ENCODE results near the gene PYCARD.
"Not testable (repeated sequence)": the region's sequence is repeated elsewhere in the genome, so short reads cannot be mapped to it uniquely, and the experiment has no call there.

Gene PYCARD
- 6.6 to 10.0 (median 7.9) reads per million in 3 donors for total RNA-seq

GRCh38 chr16:31202414-31203375, at the start of gene PYCARD:
Gene PYCARD, minus strand, starts transcription at chr16:31202760. Its CDS starts 70 bp downstream, at chr16:31202690.
- H3K9me3 ChIP-seq (ENCODE audit: control insufficient read depth, low read length), result no peaks in the 10 kb centered on the region
- peak within 1 kb of the TSS; percentile 53 for H3K27ac ChIP-seq (ENCODE audit: insufficient read depth, low read length, poor library complexity, severe bottlenecking)
- H3K27me3 ChIP-seq (replicated peaks; ENCODE audit: control insufficient read depth, insufficient read depth, low read length, poor library complexity, severe bottlenecking), result no peaks in the 10 kb centered on the region
- H3K4me1 ChIP-seq (ENCODE audit: control insufficient read depth, insufficient read depth, low read length, poor library complexity, severe bottlenecking), result peaks cover 34% of the 10 kb centered on the region
- peak in 2 of 3 donors; percentile 18 to 20 for DNase-seq
- peak within 1 kb of the TSS; percentile 87 for H3K4me3 ChIP-seq (ENCODE audit: insufficient read depth, low read depth, low read length, poor library complexity, severe bottlenecking)
- no peaks in the 10 kb centered on the region for H3K36me3 ChIP-seq (ENCODE audit: control insufficient read depth, insufficient read depth, low read length)

GRCh38 chr16:31251435-31251834, 48.9 kb upstream of the PYCARD start:
- peaks cover 6% of the 10 kb centered on the region for H3K4me1 ChIP-seq (ENCODE audit: control insufficient read depth, insufficient read depth, low read length, poor library complexity, severe bottlenecking)
- no peak for DNase-seq

GRCh38 chr16:31250782-31251384, 48.3 kb upstream of the PYCARD start:
- H3K27ac ChIP-seq (ENCODE audit: insufficient read depth, low read length, poor library complexity, severe bottlenecking), result no peak overlapping the region
- no peaks in the 10 kb centered on the region for H3K9me3 ChIP-seq (ENCODE audit: control insufficient read depth, low read length)
- no peak overlapping the region for H3K4me3 ChIP-seq (ENCODE audit: insufficient read depth, low read depth, low read length, poor library complexity, severe bottlenecking)
- H3K36me3 ChIP-seq (ENCODE audit: control insufficient read depth, insufficient read depth, low read length), result no peaks in the 10 kb centered on the region
- no peaks in the 10 kb centered on the region for H3K27me3 ChIP-seq (replicated peaks; ENCODE audit: control insufficient read depth, insufficient read depth, low read length, poor library complexity, severe bottlenecking)
- no peak for DNase-seq
- H3K4me1 ChIP-seq (ENCODE audit: control insufficient read depth, insufficient read depth, low read length, poor library complexity, severe bottlenecking), result peaks cover 6% of the 10 kb centered on the region

More at GRCh38 chr16:31251435-31251834, 48.9 kb upstream of the PYCARD start:
- H3K9me3 ChIP-seq (ENCODE audit: control insufficient read depth, low read length), result no peaks in the 10 kb centered on the region
- H3K4me3 ChIP-seq (ENCODE audit: insufficient read depth, low read depth, low read length, poor library complexity, severe bottlenecking), result no peak overlapping the region
- no peaks in the 10 kb centered on the region for H3K36me3 ChIP-seq (ENCODE audit: control insufficient read depth, insufficient read depth, low read length)
- H3K27me3 ChIP-seq (replicated peaks; ENCODE audit: control insufficient read depth, insufficient read depth, low read length, poor library complexity, severe bottlenecking), result no peaks in the 10 kb centered on the region
- H3K27ac ChIP-seq (ENCODE audit: insufficient read depth, low read length, poor library complexity, severe bottlenecking), result no peak overlapping the region

GRCh38 chr16:31248344-31248743, 45.8 kb upstream of the PYCARD start:
- Histone ChIP-seq H3K27ac (ENCODE audit: insufficient read depth, low read length, poor library complexity, severe bottlenecking) (no peak overlapping the region), H3K36me3 (ENCODE audit: control insufficient read depth, insufficient read depth, low read length) (no peaks in the 10 kb centered on the region), H3K4me3 (ENCODE audit: insufficient read depth, low read depth, low read length, poor library complexity, severe bottlenecking) (no peak overlapping the region), H3K4me1 (ENCODE audit: control insufficient read depth, insufficient read depth, low read length, poor library complexity, severe bottlenecking) (peaks cover 6% of the 10 kb centered on the region), H3K9me3 (ENCODE audit: control insufficient read depth, low read length) (no peaks in the 10 kb centered on the region), H3K27me3 (replicated peaks; ENCODE audit: control insufficient read depth, insufficient read depth, low read length, poor library complexity, severe bottlenecking) (no peaks in the 10 kb centered on the region)
- no peak for DNase-seq

DNA sequence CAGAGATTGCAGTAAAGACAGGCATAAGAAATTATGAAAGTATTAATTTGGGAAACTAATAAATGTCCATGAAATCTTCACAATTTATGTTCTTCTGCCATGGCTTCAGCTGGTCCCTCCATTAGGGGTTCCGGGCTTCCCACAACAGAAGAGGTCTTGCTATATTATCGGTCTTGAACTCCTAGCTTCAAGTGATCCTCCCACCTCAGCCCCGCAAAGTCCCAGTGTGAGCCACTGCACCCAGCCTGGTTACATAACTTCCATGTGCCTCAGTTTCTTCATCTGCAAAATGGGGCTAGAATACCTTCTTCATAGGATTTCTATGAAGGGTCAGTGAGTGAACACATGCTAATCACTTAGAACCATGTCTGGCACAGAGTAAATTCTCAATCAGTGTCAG, 43.7 kb upstream of the PYCARD start:
- no peaks in the 10 kb centered on the region for H3K27me3 ChIP-seq (replicated peaks; ENCODE audit: control insufficient read depth, insufficient read depth, low read length, poor library complexity, severe bottlenecking)
- no peak overlapping the region for H3K4me3 ChIP-seq (ENCODE audit: insufficient read depth, low read depth, low read length, poor library complexity, severe bottlenecking)
- peaks cover 6% of the 10 kb centered on the region for H3K4me1 ChIP-seq (ENCODE audit: control insufficient read depth, insufficient read depth, low read length, poor library complexity, severe bottlenecking)
- no peak overlapping the region for H3K27ac ChIP-seq (ENCODE audit: insufficient read depth, low read length, poor library complexity, severe bottlenecking)
- H3K36me3 ChIP-seq (ENCODE audit: control insufficient read depth, insufficient read depth, low read length), result no peaks in the 10 kb centered on the region
- H3K9me3 ChIP-seq (ENCODE audit: control insufficient read depth, low read length), result no peaks in the 10 kb centered on the region
- DNase-seq, result no peak

- not testable (repeated sequence) for H3K4me1 ChIP-seq (ENCODE audit: control insufficient read depth, insufficient read depth, low read length, poor library complexity, severe bottlenecking); H3K4me3 ChIP-seq (ENCODE audit: insufficient read depth, low read depth, low read length, poor library complexity, severe bottlenecking); H3K36me3 ChIP-seq (ENCODE audit: control insufficient read depth, insufficient read depth, low read length); H3K27me3 ChIP-seq (replicated peaks; ENCODE audit: control insufficient read depth, insufficient read depth, low read length, poor library complexity, severe bottlenecking); DNase-seq; H3K9me3 ChIP-seq (ENCODE audit: control insufficient read depth, low read length); H3K27ac ChIP-seq (ENCODE audit: insufficient read depth, low read length, poor library complexity, severe bottlenecking)
These were observed 43.0 kb upstream of the PYCARD start for GRCh38 chr16:31245598-31245997.

DNA sequence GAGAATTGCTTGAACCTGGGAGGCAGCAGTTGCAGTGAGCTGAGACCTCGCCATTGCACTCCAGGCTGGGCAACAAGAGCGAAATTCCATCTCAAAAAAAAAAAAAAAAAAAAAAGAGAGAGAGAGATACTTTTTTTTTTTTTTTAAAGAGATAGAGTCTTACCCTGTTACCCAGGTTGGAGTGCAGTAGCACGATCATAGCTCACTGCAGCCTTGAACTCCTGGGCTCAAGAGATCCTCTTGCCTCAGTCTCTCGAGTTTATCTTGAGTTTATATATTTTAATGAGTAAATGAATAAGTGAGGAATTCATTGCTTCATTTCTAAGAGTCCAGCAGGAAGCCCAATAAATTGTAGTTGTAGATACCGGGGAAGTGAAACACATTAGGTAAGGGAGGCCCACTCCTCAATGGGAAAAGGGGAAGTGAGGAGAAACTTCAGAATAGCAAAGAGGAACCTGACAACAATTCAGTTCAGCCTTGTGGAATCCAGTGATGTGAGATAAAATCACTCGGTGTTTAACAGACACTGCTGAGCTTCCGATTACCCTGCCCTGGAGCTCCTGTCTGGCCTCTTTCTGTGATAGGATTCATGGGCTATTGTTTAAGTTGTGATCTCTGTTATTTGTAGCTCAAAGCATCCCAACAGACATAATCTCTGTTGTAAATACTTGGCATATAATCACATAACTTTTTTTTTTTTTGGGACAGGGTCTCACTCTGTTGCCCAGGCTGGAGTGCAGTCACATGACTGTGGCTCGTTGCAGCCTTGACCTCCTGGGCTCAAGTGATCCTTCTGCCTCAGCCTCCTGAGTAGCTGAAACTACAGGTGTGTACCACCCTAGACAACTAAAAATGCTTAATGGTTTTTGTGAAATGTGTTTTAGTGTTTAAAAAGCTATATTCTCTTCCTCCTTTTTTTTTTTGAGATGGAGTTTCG, 41.4 kb upstream of the PYCARD start:
- Histone ChIP-seq H3K4me1 (ENCODE audit: control insufficient read depth, insufficient read depth, low read length, poor library complexity, severe bottlenecking) (no peaks in the 10 kb centered on the region), H3K27me3 (replicated peaks; ENCODE audit: control insufficient read depth, insufficient read depth, low read length, poor library complexity, severe bottlenecking) (no peaks in the 10 kb centered on the region), H3K4me3 (ENCODE audit: insufficient read depth, low read depth, low read length, poor library complexity, severe bottlenecking) (no peak overlapping the region), H3K9me3 (ENCODE audit: control insufficient read depth, low read length) (no peaks in the 10 kb centered on the region), H3K27ac (ENCODE audit: insufficient read depth, low read length, poor library complexity, severe bottlenecking) (no peak overlapping the region), H3K36me3 (ENCODE audit: control insufficient read depth, insufficient read depth, low read length) (no peaks in the 10 kb centered on the region)
- DNase-seq, result no peak

- Histone ChIP-seq H3K9me3 (ENCODE audit: control insufficient read depth, low read length) (no peaks in the 10 kb centered on the region), H3K27me3 (replicated peaks; ENCODE audit: control insufficient read depth, insufficient read depth, low read length, poor library complexity, severe bottlenecking) (no peaks in the 10 kb centered on the region), H3K4me3 (ENCODE audit: insufficient read depth, low read depth, low read length, poor library complexity, severe bottlenecking) (no peak overlapping the region), H3K36me3 (ENCODE audit: control insufficient read depth, insufficient read depth, low read length) (no peaks in the 10 kb centered on the region), H3K4me1 (ENCODE audit: control insufficient read depth, insufficient read depth, low read length, poor library complexity, severe bottlenecking) (no peaks in the 10 kb centered on the region), H3K27ac (ENCODE audit: insufficient read depth, low read length, poor library complexity, severe bottlenecking) (no peak overlapping the region)
- DNase-seq, result no peak
These were observed 39.6 kb upstream of the PYCARD start for GRCh38 chr16:31242206-31242605.

DNA sequence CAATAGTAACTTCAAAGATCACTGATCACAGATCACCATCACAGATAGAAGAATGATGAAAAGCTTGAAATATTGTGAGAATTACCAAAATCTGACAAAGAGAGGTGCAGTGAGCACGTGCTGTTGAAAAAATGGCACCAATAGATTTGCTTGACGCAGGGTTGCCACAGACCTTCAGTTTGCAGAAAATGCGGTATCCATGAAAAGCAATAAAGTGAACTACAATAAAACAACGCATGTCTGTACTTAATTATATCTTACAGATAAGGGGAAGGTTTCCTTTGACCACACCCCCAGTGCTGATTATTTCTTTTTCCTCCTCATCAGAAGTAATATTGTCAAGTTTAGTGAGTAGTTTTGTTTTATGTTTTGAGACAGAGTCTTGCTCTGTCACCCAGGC, 35.5 kb upstream of the PYCARD start:
- Histone ChIP-seq H3K36me3 (ENCODE audit: control insufficient read depth, insufficient read depth, low read length) (no peaks in the 10 kb centered on the region), H3K9me3 (ENCODE audit: control insufficient read depth, low read length) (no peaks in the 10 kb centered on the region), H3K27me3 (replicated peaks; ENCODE audit: control insufficient read depth, insufficient read depth, low read length, poor library complexity, severe bottlenecking) (no peaks in the 10 kb centered on the region), H3K4me1 (ENCODE audit: control insufficient read depth, insufficient read depth, low read length, poor library complexity, severe bottlenecking) (no peaks in the 10 kb centered on the region), H3K4me3 (ENCODE audit: insufficient read depth, low read depth, low read length, poor library complexity, severe bottlenecking) (no peak overlapping the region), H3K27ac (ENCODE audit: insufficient read depth, low read length, poor library complexity, severe bottlenecking) (no peak overlapping the region)
- DNase-seq, result no peak

All from effector memory CD4-positive, alpha-beta T cell (primary cell).